ENCODE measurements around the gene SIGMAR1.

GRCh38 chr9:34603610-34604231 lies 33.9 kb downstream of the SIGMAR1 start:
- TF ChIP-seq POLR2A (IDR thresholded peaks at IDR 0.05) (no peak), CTCF (IDR thresholded peaks at IDR 0.05) (peak; percentile 74 to 91 (median 82))
